ENCODE results near the gene FZR1. TPM values are rescaled to one million over a fixed set of nuclear protein-coding genes. Genes with fewer than 3 reads are reported as not detected.

The FZR1 gene
- polyA plus RNA-seq, 3 donors: 7.7 to 44.6 (median 9.4) TPM

DNA sequence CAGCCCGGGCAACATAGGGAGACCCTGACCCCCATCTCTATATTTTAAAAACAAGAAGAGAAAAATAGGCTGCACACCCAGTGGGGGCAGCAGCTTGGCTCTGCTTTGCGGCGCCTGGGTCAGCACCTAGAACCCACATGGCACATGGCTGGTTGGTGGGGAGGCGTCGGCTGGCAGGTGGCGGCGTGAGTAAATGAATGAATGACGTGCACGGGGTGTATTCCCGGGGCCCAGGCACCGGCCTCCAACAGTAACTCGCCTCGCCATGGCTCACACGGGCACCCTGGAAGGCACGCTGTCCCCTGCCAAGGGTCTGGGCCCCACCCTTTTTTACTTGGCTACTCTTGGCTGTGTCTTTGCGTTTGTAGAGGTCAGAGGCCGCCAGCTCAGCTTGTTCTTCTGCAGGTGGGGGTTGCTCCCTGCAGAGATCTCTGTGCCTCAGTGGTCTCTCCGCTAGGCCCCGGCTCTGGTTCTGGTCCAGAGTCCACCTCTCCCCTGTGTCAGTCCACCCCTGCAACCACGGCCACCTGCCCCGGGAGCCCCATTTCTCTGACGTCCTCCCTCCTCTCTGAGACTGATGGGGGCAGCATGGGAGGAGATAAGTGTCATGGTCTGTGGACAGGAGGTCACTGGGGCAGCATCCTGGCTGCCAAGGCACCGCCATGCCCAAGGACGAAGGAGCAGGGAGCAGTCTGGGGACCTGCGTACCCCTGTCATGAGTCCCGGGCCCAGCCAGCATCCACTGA lies 5.6 kb downstream of the FZR1 start:
- no peak overlapping the region for H3K4me2 ChIP-seq (replicated peaks; ENCODE audit: extremely low read depth, low read length, poor library complexity, severe bottlenecking)
- Mint-ChIP-seq H3K27ac (peak overlapping the region in 3 of 7 donors; percentile 21 to 81 (median 61)), H3K4me3 (no peak overlapping the region), H3K9me3 (peaks cover 0 to 2% (median 0%) of the 10 kb centered on the region in 7 donors), H3K4me1 (peaks cover 27% of the 10 kb centered on the region), H3K36me3 (peaks cover 31 to 55% of the 10 kb centered on the region in 2 donors), H3K27me3 (ENCODE audit: low read depth in 3 of 3) (peaks cover 0 to 3% (median 2%) of the 10 kb centered on the region in 3 donors)
- WGBS (ENCODE audit: insufficient coverage): 97% methylated on average over 21 of the region's 26 CpGs
- H3K79me2 ChIP-seq (ENCODE audit: insufficient read depth, low read length): peaks cover 100% of the 10 kb centered on the region
- intact Hi-C loops (cut with micrococcal nuclease): no loop called here
- no peaks in the 10 kb centered on the region for H3K27me3 ChIP-seq (ENCODE audit: control insufficient read depth in 2 of 2, insufficient read depth in 2 of 2, low read length in 2 of 2)
- H3K9ac ChIP-seq (ENCODE audit: insufficient read depth, low read length, poor library complexity, severe bottlenecking): no peak overlapping the region
- no peak overlapping the region for H3K4me3 ChIP-seq (replicated peaks in 1 of 3; ENCODE audit: low read depth in 2 of 3, low read length in 3 of 3)
- no peak overlapping the region for H2AFZ ChIP-seq (ENCODE audit: insufficient read depth, low read depth, low read length, poor library complexity, severe bottlenecking)
- no peaks in the 10 kb centered on the region for H3K9me3 ChIP-seq (replicated peaks in 1 of 2; ENCODE audit: control insufficient read depth in 1 of 2, insufficient read depth in 1 of 2, low read length in 2 of 2)
- no peak for TF ChIP-seq CTCF (IDR thresholded peaks at IDR 0.05)
- H3K4me1 ChIP-seq (ENCODE audit: control insufficient read depth in 1 of 2, insufficient read depth in 2 of 2, low read length in 2 of 2): peaks cover 8 to 12% of the 10 kb centered on the region in 2 donors
- no peak for DNase-seq
- peaks cover 84% of the 10 kb centered on the region for H4K20me1 ChIP-seq (ENCODE audit: insufficient read depth, low read length)
- H3K27ac ChIP-seq (ENCODE audit: low read depth in 1 of 2, low read length in 2 of 2): no peak overlapping the region
- peaks cover 34 to 41% of the 10 kb centered on the region in 2 donors for H3K36me3 ChIP-seq (replicated peaks in 1 of 2; ENCODE audit: control insufficient read depth in 1 of 2, insufficient read depth in 2 of 2, low read length in 2 of 2)

- Histone ChIP-seq H3K36me3 (replicated peaks in 1 of 2; ENCODE audit: control insufficient read depth in 1 of 2, insufficient read depth in 2 of 2, low read length in 2 of 2) (peaks cover 34 to 41% of the 10 kb centered on the region in 2 donors), H3K79me2 (ENCODE audit: insufficient read depth, low read length) (peaks cover 100% of the 10 kb centered on the region), H3K27ac (ENCODE audit: low read depth in 1 of 2, low read length in 2 of 2) (no peak overlapping the region), H4K20me1 (ENCODE audit: insufficient read depth, low read length) (peaks cover 94% of the 10 kb centered on the region), H3K4me1 (ENCODE audit: control insufficient read depth in 1 of 2, insufficient read depth in 2 of 2, low read length in 2 of 2) (peaks cover under 1 to 2% of the 10 kb centered on the region in 2 donors), H3K4me2 (replicated peaks; ENCODE audit: extremely low read depth, low read length, poor library complexity, severe bottlenecking) (no peak overlapping the region), H3K9ac (ENCODE audit: insufficient read depth, low read length, poor library complexity, severe bottlenecking) (no peak overlapping the region), H3K27me3 (ENCODE audit: control insufficient read depth in 2 of 2, insufficient read depth in 2 of 2, low read length in 2 of 2) (no peaks in the 10 kb centered on the region), H3K4me3 (replicated peaks in 1 of 3; ENCODE audit: low read depth in 2 of 3, low read length in 3 of 3) (no peak overlapping the region), H2AFZ (ENCODE audit: insufficient read depth, low read depth, low read length, poor library complexity, severe bottlenecking) (no peak overlapping the region), H3K9me3 (replicated peaks in 1 of 2; ENCODE audit: control insufficient read depth in 1 of 2, insufficient read depth in 1 of 2, low read length in 2 of 2) (no peaks in the 10 kb centered on the region)
- Mint-ChIP-seq H3K4me1 (peaks cover 17% of the 10 kb centered on the region), H3K27ac (peak overlapping the region in 2 of 7 donors; percentile 28 to 36), H3K9me3 (no peaks in the 10 kb centered on the region), H3K4me3 (no peak overlapping the region), H3K36me3 (peaks cover 31 to 56% of the 10 kb centered on the region in 2 donors), H3K27me3 (ENCODE audit: low read depth in 3 of 3) (peaks cover 0 to 3% (median 0%) of the 10 kb centered on the region in 3 donors)
- WGBS (ENCODE audit: insufficient coverage): 100% methylated on average over 3 of the region's 17 CpGs
- TF ChIP-seq CTCF (IDR thresholded peaks at IDR 0.05): no peak
- intact Hi-C loops (cut with micrococcal nuclease): no loop called here
- DNase-seq: no peak
Observed at GRCh38 chr19:3512562-3513228, 6.6 kb downstream of the FZR1 start.

Data from CD14-positive monocyte (primary cell).